GM10248 (cell line): ENCODE measurements around the gene PRDM16.

Experiments
- CTCF ChIA-PET: fragments of 300-600 bp; sonication (Branson Sonifier 250); formaldehyde crosslinking; extraction: SDS; loops from one replicate; lab custom pipeline; 2021; ENCODE audit warnings: antibody characterized with exemption; lab: Yijun Ruan, JAX
- POLR2A ChIA-PET: fragments of 350-650 bp; sonication (Branson Sonifier 250); formaldehyde crosslinking; extraction: SDS; loops from one replicate; lab custom pipeline; 2020; ENCODE audit warnings: antibody characterized with exemption; lab: Yijun Ruan, JAX
- DNase-seq: peaks from one replicate; pipeline ENCODE4 v3.0.0; 2012; ENCODE audit errors: extremely low spot score
- CTCF ChIP-seq: IDR thresholded peaks from 2 replicates; pipeline ENCODE4 v1.5.1; 2012; ENCODE audit warnings: mild to moderate bottlenecking, low read depth; ENCODE audit errors: extremely low read depth, missing control alignments, control extremely low read depth

PRDM16 gene

GRCh38 chr1:3473381-3473844, 404.4 kb downstream of the PRDM16 start:
- ChIA-PET POLR2A (no interaction called here), CTCF (interaction anchor here (1.0 kb wide), 1 partner anchor 18 kb away, joined by 3 read pairs; no protein-coding TSS in a partner anchor)
- DNase-seq = no peak
- no peak for TF ChIP-seq CTCF

GRCh38 chr1:3474016-3474415, 405.0 kb downstream of the PRDM16 start:
- POLR2A ChIA-PET = no interaction called here
- CTCF ChIA-PET = interaction anchor here (1.0 kb wide), 2 partner anchors 17 to 21 kb away, joined by 3 read pairs; no protein-coding TSS in a partner anchor
- TF ChIP-seq CTCF = no peak
- DNase-seq = no peak

- no peak for DNase-seq
- CTCF ChIA-PET = interaction anchor here (1.0 kb wide), 1 partner anchor 22 kb away, joined by 3 read pairs; no protein-coding TSS in a partner anchor
- TF ChIP-seq CTCF = no peak
- POLR2A ChIA-PET = no interaction called here
Measured at GRCh38 chr1:3474421-3474820, 405.4 kb downstream of the PRDM16 start.

- TF ChIP-seq CTCF = no peak
- no peak for DNase-seq
- ChIA-PET CTCF (no interaction called here), POLR2A (no interaction called here)
Measured at GRCh38 chr1:3475839-3476573, 407.0 kb downstream of the PRDM16 start.

GRCh38 chr1:3476666-3477065, 407.7 kb downstream of the PRDM16 start:
- ChIA-PET CTCF (no interaction called here), POLR2A (no interaction called here)
- no peak for DNase-seq
- TF ChIP-seq CTCF = no peak

GRCh38 chr1:3477241-3477995, 408.4 kb downstream of the PRDM16 start:
- ChIA-PET CTCF (interaction anchor here (1.3 to 1.5 kb wide), 2 partner anchors 15 to 24 kb away, joined by 5 to 10 read pairs; no protein-coding TSS in a partner anchor), POLR2A (no interaction called here)
- no peak for TF ChIP-seq CTCF
- DNase-seq = peak; percentile 66
